Measurements from ENCODE around the gene LMBR1L.

The LMBR1L gene

DNA sequence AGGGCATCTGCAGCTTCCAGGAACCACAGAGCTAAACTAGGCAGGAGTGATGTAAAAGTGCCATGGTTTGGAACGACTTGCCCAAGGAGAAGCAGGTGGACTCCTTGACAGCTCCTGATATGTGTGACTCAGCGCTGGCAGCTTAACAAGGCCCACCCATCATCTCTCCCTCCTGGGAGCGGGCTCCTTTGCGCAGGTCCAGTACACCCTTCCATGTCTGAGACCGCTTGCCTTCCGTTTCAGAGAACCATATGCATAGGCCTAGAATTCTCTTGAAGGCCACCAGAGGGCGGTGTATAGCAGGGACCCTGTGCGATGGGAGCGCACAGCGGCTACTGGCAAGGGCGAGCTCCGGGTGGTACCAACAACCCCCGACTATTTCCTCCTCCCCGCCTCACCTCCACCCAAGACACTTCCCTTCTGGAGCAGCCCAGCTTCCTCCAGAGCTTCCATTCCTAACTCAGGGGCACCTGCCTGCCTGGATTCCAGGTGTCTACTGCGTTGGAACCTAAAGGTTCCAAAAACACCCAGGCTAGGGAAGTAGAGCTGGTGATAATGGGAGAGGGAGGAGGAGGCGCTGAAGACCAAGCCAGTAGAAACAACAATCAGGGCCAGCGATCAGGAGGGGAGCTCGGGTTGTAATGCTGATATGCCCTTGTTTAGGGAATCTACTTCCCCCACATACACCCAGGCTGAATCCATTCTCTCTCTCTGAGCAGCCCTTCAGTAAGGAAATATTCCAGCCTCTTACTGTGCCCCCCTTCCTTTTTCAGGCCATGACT, 22.3 kb downstream of the LMBR1L start:
- TF ChIP-seq, protein P1, sequence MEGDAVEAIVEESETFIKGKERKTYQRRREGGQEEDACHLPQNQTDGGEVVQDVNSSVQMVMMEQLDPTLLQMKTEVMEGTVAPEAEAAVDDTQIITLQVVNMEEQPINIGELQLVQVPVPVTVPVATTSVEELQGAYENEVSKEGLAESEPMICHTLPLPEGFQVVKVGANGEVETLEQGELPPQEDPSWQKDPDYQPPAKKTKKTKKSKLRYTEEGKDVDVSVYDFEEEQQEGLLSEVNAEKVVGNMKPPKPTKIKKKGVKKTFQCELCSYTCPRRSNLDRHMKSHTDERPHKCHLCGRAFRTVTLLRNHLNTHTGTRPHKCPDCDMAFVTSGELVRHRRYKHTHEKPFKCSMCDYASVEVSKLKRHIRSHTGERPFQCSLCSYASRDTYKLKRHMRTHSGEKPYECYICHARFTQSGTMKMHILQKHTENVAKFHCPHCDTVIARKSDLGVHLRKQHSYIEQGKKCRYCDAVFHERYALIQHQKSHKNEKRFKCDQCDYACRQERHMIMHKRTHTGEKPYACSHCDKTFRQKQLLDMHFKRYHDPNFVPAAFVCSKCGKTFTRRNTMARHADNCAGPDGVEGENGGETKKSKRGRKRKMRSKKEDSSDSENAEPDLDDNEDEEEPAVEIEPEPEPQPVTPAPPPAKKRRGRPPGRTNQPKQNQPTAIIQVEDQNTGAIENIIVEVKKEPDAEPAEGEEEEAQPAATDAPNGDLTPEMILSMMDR (IDR thresholded peaks at IDR 0.05; ENCODE audit: control insufficient read depth, extremely low read depth, insufficient read depth) = peak; percentile 94
- DNase-seq (ENCODE audit: low read depth) = peak; percentile 21
- H3K4me3 ChIP-seq (ENCODE audit: low read depth, low read length) = no peak overlapping the region

DNA sequence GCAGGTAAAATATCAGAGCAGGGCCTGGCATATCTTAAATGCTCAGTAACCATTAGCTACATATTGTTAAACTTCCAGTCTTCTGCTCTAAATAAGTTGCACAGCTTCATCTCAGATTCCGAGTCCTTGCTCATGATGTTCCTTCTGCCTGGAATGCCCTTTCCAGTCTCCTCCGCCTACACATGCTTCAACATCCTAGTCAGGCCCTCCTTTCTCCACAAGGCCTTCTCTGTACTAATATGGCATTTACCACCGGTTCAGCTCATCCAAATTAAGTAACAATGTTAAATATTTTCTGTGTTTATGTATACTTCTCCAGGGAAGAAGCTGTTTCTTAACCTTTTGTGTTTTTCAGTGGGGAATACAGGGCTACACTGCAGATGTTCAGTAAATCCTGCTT, 24.5 kb downstream of the LMBR1L start:
- no peak for DNase-seq (ENCODE audit: low read depth)
- TF ChIP-seq, protein P1 (IDR thresholded peaks at IDR 0.05; ENCODE audit: control insufficient read depth, extremely low read depth, insufficient read depth) = no peak
- no peak overlapping the region for H3K4me3 ChIP-seq (ENCODE audit: low read depth, low read length)

DNA sequence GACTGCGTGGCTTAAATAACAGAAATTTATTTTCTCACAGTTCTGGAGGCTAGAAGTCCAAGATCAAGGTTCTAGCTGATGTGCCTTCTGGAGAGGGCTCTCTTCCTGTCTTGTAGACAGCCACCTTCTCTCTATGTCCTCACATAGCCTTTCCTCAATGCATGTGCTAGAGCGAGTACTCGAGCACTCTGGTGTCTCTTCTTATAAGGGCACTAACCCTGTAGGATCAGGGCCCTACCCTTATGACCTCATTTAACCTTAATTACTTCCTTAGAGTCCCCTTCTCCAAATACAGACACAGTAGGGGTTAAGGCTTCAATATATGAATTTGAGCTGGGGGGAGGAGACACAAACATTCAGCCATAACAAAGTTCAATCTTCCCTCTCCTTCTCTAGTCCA, 26.2 kb downstream of the LMBR1L start:
- no peak for DNase-seq (ENCODE audit: low read depth)
- H3K4me3 ChIP-seq (ENCODE audit: low read depth, low read length) = no peak overlapping the region
- TF ChIP-seq, protein P1 (IDR thresholded peaks at IDR 0.05; ENCODE audit: control insufficient read depth, extremely low read depth, insufficient read depth) = no peak

DNA sequence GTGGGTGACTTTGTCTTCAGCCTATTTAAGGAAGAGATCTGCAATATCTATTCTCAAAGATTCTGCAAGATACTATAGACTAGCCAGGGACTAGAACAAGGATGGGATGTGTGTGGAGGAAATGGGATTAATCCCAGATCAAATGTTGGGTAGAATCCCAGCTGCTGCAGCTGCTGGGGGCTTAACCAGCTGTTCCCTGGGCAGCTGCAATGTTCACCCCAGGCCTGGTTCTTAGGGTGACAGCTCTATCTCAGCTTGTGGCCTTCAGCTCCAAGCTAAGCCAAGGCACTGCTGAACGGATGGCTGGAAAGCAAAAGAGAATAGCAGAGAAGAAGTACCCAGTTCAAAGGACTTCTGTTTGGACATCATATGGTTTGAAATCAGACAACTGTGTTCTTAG, 30.9 kb downstream of the LMBR1L start:
- no peak for DNase-seq (ENCODE audit: low read depth)
- TF ChIP-seq, protein P1 (IDR thresholded peaks at IDR 0.05; ENCODE audit: control insufficient read depth, extremely low read depth, insufficient read depth) = no peak
- H3K4me3 ChIP-seq (ENCODE audit: low read depth, low read length) = no peak overlapping the region

DNA sequence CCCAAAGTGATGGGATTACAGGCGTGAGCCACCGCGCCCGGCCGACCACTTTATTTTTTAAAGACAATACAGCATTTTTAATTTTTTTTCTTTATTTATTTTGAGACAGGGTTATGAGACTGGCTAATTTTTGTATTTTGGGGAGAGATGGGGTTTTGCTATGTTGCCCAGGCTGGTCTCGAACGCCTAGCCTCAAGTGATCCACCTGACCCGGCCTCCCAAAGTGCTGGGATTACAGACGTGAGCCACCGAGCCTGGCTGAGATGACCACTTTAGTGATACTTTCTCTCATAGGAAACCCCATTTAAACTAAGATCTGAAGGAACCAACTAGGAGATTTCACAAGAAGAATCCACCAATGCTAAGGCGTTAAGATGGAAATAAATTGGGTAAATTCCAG, 39.7 kb downstream of the LMBR1L start:
- no peak overlapping the region for H3K4me3 ChIP-seq (ENCODE audit: low read depth, low read length)
- TF ChIP-seq, protein P1 (IDR thresholded peaks at IDR 0.05; ENCODE audit: control insufficient read depth, extremely low read depth, insufficient read depth) = no peak
- no peak for DNase-seq (ENCODE audit: low read depth)

DNA sequence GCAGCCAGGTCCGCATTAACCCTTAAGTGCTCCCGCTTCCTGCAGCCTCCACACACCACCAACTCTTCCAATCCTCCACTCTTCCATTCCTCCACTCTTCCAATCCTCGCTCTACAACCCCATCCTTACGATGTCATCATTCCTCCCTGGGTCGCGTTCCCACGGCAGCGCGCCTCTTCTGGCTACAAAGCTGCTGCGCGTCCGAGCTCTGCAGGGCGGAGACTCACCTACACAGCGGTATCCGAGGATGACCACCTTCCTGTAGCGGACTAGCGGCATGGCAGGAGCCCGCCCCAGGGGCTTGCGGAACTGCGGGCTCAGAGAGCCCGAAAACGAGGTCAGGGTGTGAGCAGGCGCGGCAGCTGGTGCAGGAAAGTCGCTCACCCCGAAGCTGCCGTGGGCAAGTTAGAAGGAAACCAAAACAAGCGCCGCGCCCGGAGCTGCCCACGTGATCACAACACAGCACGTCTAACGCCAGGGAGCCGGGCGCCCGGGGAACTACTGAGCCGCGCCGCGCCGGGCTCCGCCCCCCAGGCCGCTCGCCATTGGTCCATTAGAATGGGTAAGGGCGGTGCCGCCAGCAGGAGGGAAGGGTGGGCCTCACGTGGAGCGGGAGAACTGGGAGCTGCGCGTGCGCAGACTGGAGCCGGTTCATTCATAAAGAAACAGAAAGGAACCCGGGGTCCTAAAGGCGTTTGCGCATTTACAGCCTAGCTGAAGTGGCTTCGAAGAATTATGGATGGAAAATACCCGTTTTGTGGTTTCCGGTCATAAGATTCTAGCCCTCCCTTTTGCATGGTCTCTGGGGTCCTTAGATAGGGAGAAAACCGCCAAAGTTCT, 40.9 kb downstream of the LMBR1L start, which contains the start of gene RHEBL1:
Gene RHEBL1, minus strand, starts transcription at position 473 of the 840 bp plus-strand sequence. Its CDS starts 194 bp downstream, at position 279.
- TF ChIP-seq, protein P1 (IDR thresholded peaks at IDR 0.05; ENCODE audit: control insufficient read depth, extremely low read depth, insufficient read depth) = peak; percentile 18; the same call in 1 of the 2 replicates
- peak within 1 kb of the TSS; percentile 78 for H3K4me3 ChIP-seq (ENCODE audit: low read depth, low read length)

More for the DNA sequence above, 40.9 kb downstream of the LMBR1L start, which contains the start of gene RHEBL1:
- peak; percentile 77 for DNase-seq (ENCODE audit: low read depth)
